Kidney (tissue), 14 donors: ENCODE results near the gene RANBP10. TPM values are rescaled to one million over a fixed set of nuclear protein-coding genes. Genes with fewer than 3 reads are reported as not detected.

Experiments
- DNase-seq, 5 donors: peaks; one replicate each; pipeline ENCODE4 v3.0.0-alpha.2; 2013 to 2020
- FAIRE-seq: peaks from 2 replicates; lab custom pipeline; 2012; peaks lifted over from hg19 to GRCh38; lab: Jason Lieb, UNC
- H3K27ac ChIP-seq, 2 donors: one replicate each; pipeline ENCODE4 v1.7.0; 2013; ENCODE audit warnings: low read depth in 2 of 2, low read length in 2 of 2, inconsistent platforms in 1 of 2
- H3K27me3 ChIP-seq: one replicate; pipeline ENCODE4 v1.7.1; 2013; ENCODE audit warnings: low read length, inconsistent platforms; ENCODE audit not compliant: control insufficient read depth, insufficient read depth
- H3K36me3 ChIP-seq, 3 donors: one replicate each; pipeline versions ENCODE4 v1.7.0 to v1.7.1; 2013; ENCODE audit warnings: low read length in 3 of 3, control low read depth in 1 of 3, inconsistent platforms in 1 of 3; ENCODE audit not compliant: insufficient read depth in 3 of 3, control insufficient read depth in 2 of 3
- H3K4me1 ChIP-seq, 3 donors: one replicate each; pipeline versions ENCODE4 v1.7.0 to v1.7.1; 2013; ENCODE audit warnings: low read length in 3 of 3, inconsistent platforms in 1 of 3, low read depth in 1 of 3; ENCODE audit not compliant: control insufficient read depth in 2 of 3, insufficient read depth in 2 of 3
- H3K4me3 ChIP-seq, 3 donors: one replicate each; pipeline versions ENCODE4 v1.7.0 to v1.8.1; 2013; ENCODE audit warnings: low read length in 3 of 3, control low read depth in 1 of 3, inconsistent platforms in 1 of 3
- H3K9ac ChIP-seq, 3 donors: one replicate each; pipeline versions ENCODE4 v1.7.0 to v1.7.1; 2013; ENCODE audit warnings: low read length in 3 of 3, control low read depth in 1 of 3, inconsistent platforms in 1 of 3
- H3K9me3 ChIP-seq, 3 donors: one replicate each; pipeline versions ENCODE4 v1.7.0 to v1.7.1; 2013; ENCODE audit warnings: low read length in 3 of 3, control low read depth in 1 of 3, inconsistent platforms in 1 of 3; ENCODE audit not compliant: control insufficient read depth in 2 of 3, insufficient read depth in 1 of 3
- intact Hi-C: fragments of 100-400 bp; cut with DNase I; formaldehyde crosslinking; loops from one replicate; pipeline ENCODE4 v1.11.1; 2022
- polyA plus RNA-seq: library from polyadenylated mRNA; stranded (reverse); fragments of 350-450 nt; fragmentation: Illumina TruSeq; extraction: RNeasy Lipid Tissue Mini Kit (QIAGEN cat#74804); gene quantifications from one replicate; pipeline ENCODE4 v1.2.3, GENCODE V29; 2014; ENCODE audit warnings: low read depth, low replicate concordance; ENCODE audit not compliant: insufficient read depth
- total RNA-seq: library from RNA; stranded (reverse); fragmentation: NEBNext Ultra II Directional; extraction: Animal tissue kit (Norgen Biotek cat#: 25700); gene quantifications from one replicate; pipeline ENCODE4 v1.2.1, GENCODE V29; 2021
- TF ChIP-seq, protein P1 (sequence below): IDR thresholded peaks from 3 replicates; pipeline ENCODE4 v1.5.1; 2012; ENCODE audit warnings: mild to moderate bottlenecking, moderate library complexity, borderline replicate concordance; ENCODE audit not compliant: insufficient read depth; ENCODE audit errors: extremely low read depth
- donor health status: control.
- donor health status: control.
- donor health status: control.
- donor health status: control.
- donor health status: control.
- donor health status: DM: yes; HTN: yes; CAD: no.
- donor health status: Normal renal cell carcinoma (clear cell type).

The RANBP10 gene
- total and polyA plus RNA-seq, 2 donors from 2014 or later: 7.0 to 22.3 TPM

DNA sequence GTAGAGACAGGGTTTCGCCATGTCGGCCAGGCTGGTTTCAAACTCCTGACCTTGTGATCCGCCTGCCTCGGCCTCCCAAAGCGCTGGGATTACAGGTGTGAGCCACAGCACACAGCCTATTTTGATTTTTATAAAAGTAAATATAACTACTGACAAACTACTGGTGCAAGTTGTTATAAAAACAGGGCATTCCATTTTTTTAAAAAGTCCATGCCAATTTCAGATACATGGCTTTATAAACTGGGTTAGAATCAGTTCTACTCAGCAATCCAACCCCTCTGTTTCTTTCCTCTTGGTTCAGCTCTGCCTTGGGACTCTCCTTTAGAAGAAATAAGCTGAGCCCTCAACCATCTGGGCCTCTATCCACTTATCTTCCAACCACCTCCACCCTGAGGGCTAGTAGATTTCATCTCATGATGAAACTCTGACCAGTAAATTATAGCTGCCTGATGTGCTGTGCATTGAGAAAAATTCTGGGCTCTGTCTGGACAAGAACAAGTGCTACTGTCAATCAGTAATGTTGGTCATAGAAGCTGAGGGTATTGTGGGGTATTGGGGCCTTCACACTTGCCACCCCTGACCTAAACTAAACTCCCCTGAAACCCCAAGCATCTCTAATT, 10.2 kb downstream of the RANBP10 start:
- H3K27me3 ChIP-seq: no peaks in the 10 kb centered on the region
- TF ChIP-seq, protein P1, sequence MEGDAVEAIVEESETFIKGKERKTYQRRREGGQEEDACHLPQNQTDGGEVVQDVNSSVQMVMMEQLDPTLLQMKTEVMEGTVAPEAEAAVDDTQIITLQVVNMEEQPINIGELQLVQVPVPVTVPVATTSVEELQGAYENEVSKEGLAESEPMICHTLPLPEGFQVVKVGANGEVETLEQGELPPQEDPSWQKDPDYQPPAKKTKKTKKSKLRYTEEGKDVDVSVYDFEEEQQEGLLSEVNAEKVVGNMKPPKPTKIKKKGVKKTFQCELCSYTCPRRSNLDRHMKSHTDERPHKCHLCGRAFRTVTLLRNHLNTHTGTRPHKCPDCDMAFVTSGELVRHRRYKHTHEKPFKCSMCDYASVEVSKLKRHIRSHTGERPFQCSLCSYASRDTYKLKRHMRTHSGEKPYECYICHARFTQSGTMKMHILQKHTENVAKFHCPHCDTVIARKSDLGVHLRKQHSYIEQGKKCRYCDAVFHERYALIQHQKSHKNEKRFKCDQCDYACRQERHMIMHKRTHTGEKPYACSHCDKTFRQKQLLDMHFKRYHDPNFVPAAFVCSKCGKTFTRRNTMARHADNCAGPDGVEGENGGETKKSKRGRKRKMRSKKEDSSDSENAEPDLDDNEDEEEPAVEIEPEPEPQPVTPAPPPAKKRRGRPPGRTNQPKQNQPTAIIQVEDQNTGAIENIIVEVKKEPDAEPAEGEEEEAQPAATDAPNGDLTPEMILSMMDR: no peak
- H3K9ac ChIP-seq: no peak overlapping the region
- no peaks in the 10 kb centered on the region for H3K9me3 ChIP-seq
- peaks cover 0 to 4% (median under 1%) of the 10 kb centered on the region in 3 donors for H3K36me3 ChIP-seq
- no peaks in the 10 kb centered on the region for H3K4me1 ChIP-seq
- intact Hi-C loops: no loop called here
- H3K4me3 ChIP-seq: no peak overlapping the region
- FAIRE-seq (no peak), DNase-seq (no peak)
- H3K27ac ChIP-seq: no peak overlapping the region

DNA sequence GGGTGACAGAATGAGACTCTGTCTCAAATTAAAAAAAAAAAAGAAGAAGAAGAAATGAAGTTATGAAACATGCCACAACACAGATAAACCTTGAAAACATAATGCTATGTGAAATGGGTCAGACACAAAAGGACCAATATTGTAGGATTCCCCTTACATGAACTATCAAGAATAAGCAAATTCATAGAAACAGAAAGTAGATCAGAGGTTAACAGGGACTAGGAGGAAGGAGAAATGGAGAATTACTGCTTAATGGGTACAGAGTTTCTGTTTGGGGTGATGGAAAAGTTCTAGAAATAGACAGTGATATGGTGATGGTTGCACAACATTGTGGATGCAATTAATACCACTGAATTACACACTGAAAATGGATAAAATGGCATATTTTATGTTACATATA, 16.3 kb downstream of the RANBP10 start:
- TF ChIP-seq, protein P1: no peak
- intact Hi-C loops: no loop called here
- no peak overlapping the region for H3K9ac ChIP-seq

DNA sequence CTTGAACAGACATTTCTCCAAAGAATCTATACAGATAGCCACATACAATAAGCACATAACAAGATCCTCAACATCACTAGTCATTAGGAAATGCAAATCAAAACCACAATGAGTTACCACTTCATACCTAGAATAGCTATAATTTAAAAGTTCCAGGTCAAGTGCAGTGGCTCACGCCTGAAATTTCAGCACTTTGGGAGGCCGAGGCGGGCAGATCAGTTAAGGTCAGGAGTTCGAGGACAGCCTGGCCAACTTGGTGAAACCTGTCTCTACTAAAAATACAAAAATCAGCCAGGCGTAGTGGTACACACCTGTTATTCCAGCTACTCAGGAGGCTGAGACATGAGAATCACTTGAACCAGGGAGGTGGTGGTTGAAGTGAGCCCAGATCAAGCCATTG, 19.9 kb downstream of the RANBP10 start:
- TF ChIP-seq, protein P1: no peak
- Histone ChIP-seq H3K9me3 (no peaks in the 10 kb centered on the region), H3K9ac (no peak overlapping the region), H3K36me3 (no peaks in the 10 kb centered on the region), H3K4me3 (no peak overlapping the region), H3K4me1 (no peaks in the 10 kb centered on the region), H3K27me3 (no peaks in the 10 kb centered on the region), H3K27ac (no peak overlapping the region)
- DNase-seq: no peak
- no peak for FAIRE-seq
- intact Hi-C loops: no loop called here

More for the DNA sequence above, 16.3 kb downstream of the RANBP10 start:
- H3K27ac ChIP-seq: no peak overlapping the region
- no peaks in the 10 kb centered on the region for H3K9me3 ChIP-seq
- H3K27me3 ChIP-seq: no peaks in the 10 kb centered on the region
- DNase-seq (no peak), FAIRE-seq (no peak)
- H3K36me3 ChIP-seq: no peaks in the 10 kb centered on the region
- H3K4me1 ChIP-seq: no peaks in the 10 kb centered on the region
- H3K4me3 ChIP-seq: no peak overlapping the region

DNA sequence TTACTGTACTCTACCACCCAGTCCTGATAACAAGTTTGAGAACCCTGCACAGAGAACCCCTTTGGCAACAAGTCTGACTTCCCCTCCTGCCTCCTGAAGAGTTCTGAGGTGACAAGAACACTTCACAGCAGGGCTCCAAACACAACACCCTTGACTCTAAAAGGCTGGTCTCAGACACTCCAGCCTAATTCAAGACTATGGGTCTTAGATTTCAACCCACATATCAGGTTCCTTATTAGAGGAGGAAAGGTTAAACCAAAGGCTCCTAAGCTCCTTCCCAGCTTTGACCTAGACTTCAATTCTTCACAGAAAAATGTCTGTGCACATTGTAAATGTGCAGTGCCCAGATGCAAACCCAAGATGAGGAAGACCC, 23.0 kb downstream of the RANBP10 start:
- H3K27me3 ChIP-seq: no peaks in the 10 kb centered on the region
- no peak for FAIRE-seq
- peaks cover 0 to 4% (median 0%) of the 10 kb centered on the region in 3 donors for H3K36me3 ChIP-seq
- H3K27ac ChIP-seq: no peak overlapping the region
- TF ChIP-seq, protein P1: no peak
- H3K4me1 ChIP-seq: no peaks in the 10 kb centered on the region
- H3K9ac ChIP-seq: no peak overlapping the region
- no peak for DNase-seq
- intact Hi-C loops: no loop called here
- no peaks in the 10 kb centered on the region for H3K9me3 ChIP-seq
- no peak overlapping the region for H3K4me3 ChIP-seq
